Measurements from ENCODE around the gene IL17RC. TPM values are rescaled to one million over a fixed set of nuclear protein-coding genes. Genes with fewer than 3 reads are reported as not detected.

Gene IL17RC
- total and polyA plus RNA-seq, 7 donors, result 9.9 to 88.9 (median 57.8) TPM

DNA sequence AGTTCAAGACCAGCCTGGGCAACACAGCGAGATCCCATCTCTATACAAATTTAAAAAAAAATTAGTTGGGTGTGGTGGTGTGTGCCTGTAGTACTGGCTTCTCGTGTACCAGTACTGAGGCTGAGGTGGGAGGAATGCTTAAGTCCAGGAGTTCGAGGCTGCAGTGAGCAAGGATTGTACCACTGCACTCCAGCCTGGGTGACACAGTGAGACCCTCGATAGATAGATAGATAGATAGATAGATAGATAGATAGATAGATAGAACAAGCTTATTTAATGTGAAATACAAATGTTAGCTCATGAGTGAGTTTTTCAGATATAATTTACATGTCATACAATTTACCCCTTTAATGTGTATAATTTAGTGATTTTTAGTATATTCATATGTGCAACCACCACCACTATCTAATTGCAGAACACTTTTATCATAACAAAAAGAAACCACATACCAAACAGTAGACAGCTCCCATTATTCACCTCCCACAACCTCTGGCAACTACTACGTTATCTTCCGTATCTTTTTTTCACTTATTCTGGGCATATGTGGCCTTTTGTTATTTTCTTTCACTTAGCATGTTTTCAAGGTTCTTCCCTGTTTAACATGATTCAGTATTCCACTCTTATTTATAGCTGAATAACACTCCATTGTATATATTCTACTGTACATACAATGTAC, 48.4 kb downstream of the IL17RC start:
- H3K4me3 ChIP-seq, result no peak overlapping the region
- H3K27ac ChIP-seq, result no peak overlapping the region
- H3K27me3 ChIP-seq, result no peaks in the 10 kb centered on the region
- DNase-seq, result no peak
- TF ChIP-seq POLR2AphosphoS5 (IDR thresholded peaks at IDR 0.05), result no peak
- TF ChIP-seq EP300 (IDR thresholded peaks at IDR 0.05), result no peak
- no peak for TF ChIP-seq POLR2A (IDR thresholded peaks at IDR 0.05)
- TF ChIP-seq, protein P1, sequence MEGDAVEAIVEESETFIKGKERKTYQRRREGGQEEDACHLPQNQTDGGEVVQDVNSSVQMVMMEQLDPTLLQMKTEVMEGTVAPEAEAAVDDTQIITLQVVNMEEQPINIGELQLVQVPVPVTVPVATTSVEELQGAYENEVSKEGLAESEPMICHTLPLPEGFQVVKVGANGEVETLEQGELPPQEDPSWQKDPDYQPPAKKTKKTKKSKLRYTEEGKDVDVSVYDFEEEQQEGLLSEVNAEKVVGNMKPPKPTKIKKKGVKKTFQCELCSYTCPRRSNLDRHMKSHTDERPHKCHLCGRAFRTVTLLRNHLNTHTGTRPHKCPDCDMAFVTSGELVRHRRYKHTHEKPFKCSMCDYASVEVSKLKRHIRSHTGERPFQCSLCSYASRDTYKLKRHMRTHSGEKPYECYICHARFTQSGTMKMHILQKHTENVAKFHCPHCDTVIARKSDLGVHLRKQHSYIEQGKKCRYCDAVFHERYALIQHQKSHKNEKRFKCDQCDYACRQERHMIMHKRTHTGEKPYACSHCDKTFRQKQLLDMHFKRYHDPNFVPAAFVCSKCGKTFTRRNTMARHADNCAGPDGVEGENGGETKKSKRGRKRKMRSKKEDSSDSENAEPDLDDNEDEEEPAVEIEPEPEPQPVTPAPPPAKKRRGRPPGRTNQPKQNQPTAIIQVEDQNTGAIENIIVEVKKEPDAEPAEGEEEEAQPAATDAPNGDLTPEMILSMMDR (IDR thresholded peaks at IDR 0.05), result no peak
- H3K36me3 ChIP-seq, result peaks cover 23 to 88% (median 27%) of the 10 kb centered on the region in 4 donors
- H3K4me1 ChIP-seq, result peaks cover 0 to 10% (median 0%) of the 10 kb centered on the region in 4 donors
- H3K9me3 ChIP-seq, result no peaks in the 10 kb centered on the region
- intact Hi-C loops (cut with DNase I), result no loop called here
- WGBS, 2 donors, result 92% methylated on average over 6 of the region's 6 CpGs

DNA sequence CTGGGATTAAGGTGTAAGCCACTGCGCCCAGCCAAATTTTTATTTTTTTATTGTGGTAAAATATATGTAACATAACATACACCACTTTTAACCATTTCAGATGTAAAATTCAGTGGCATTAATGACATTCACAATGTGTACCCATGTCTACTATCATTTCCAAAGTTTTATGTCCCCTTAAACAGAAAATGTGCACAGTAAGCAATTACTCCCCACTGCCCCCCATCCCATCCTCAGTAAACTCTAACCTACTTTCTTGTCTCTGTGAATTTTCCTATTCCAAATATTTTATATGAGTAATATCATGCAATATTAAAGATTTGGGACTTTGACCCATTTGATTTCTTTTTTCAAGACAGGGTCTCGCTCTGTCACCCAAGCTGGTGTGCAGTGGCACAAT, 49.9 kb downstream of the IL17RC start:
- intact Hi-C loops (cut with DNase I), result no loop called here
- Histone ChIP-seq H3K27me3 (no peaks in the 10 kb centered on the region), H3K36me3 (peaks cover 33 to 91% (median 37%) of the 10 kb centered on the region in 4 donors), H3K9me3 (no peaks in the 10 kb centered on the region), H3K4me1 (peaks cover 0 to 13% (median 0%) of the 10 kb centered on the region in 4 donors), H3K4me3 (no peak overlapping the region), H3K27ac (no peak overlapping the region)
- 98 to 100% methylated on average over 2 of the region's 2 CpGs for WGBS, 2 donors
- TF ChIP-seq, protein P1 (IDR thresholded peaks at IDR 0.05), result no peak
- TF ChIP-seq EP300 (IDR thresholded peaks at IDR 0.05) (no peak), POLR2A (IDR thresholded peaks at IDR 0.05) (no peak), POLR2AphosphoS5 (IDR thresholded peaks at IDR 0.05) (no peak)
- no peak for DNase-seq

DNA sequence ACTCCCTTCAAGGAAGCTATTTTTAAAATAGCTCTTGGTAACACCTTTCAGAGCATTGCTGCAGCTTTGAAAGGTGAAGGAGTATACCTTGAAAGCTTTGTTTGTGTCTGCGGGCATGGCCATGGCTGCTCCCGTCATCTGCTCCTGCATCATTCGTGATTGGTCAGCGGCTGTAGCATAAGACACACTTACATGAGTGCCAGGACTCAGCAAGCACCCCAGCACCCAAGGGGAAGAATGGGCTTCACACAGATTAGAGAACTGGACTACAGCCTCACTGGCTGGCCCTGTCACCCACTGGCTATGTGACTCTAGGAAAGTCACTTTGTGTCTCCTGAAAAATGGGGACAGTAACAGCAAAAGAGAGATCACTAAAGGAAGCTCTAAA, 52.7 kb downstream of the IL17RC start:
- Histone ChIP-seq H3K4me3 (no peak overlapping the region), H3K36me3 (peaks cover 34 to 93% (median 42%) of the 10 kb centered on the region in 4 donors), H3K4me1 (peaks cover 0 to 13% (median 0%) of the 10 kb centered on the region in 4 donors), H3K27me3 (no peaks in the 10 kb centered on the region), H3K9me3 (no peaks in the 10 kb centered on the region), H3K27ac (peak overlapping the region in 1 of 4 donors; percentile 41)
- 96 to 98% methylated on average over 4 of the region's 4 CpGs for WGBS, 2 donors
- DNase-seq, result no peak
- intact Hi-C loops (cut with DNase I), result no loop called here
- TF ChIP-seq, protein P1 (IDR thresholded peaks at IDR 0.05), result no peak

DNA sequence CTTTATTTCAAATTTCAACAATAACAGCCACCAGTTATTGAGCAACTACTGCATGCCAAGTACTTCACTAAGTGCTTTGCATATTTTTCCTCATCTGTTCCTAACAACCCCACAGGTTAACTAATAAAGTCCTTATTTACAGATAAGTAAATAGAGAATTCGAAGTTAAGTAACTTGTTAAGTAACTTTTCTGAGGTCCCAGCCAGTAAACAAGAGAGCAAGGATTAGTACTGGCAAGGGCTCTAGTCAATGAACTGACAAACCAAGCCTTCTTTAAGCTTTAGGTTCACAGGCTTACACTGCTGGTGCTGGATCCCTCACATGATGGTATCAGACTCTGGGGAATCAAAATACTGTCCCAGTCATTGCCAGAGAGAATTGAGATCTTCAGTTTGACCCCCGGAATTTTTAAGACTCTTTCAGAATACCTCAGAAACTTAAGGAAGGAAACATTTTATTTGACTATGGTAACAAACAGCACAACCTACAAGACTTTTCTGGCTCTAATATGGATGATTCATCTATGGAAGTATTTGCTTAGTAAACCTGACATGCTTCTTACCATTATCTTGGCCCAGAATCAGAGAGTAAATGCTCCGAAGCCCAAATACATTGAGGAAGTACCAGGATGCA, 53.2 kb downstream of the IL17RC start:
- H3K27ac ChIP-seq, result peak overlapping the region in 2 of 4 donors; percentile 41 to 54
- H3K4me3 ChIP-seq, result no peak overlapping the region
- 74 to 87% methylated on average over 3 of the region's 3 CpGs for WGBS, 2 donors
- no peaks in the 10 kb centered on the region for H3K27me3 ChIP-seq
- peaks cover 0 to 13% (median 0%) of the 10 kb centered on the region in 4 donors for H3K4me1 ChIP-seq
- DNase-seq, result no peak
- intact Hi-C loops (cut with DNase I), result no loop called here
- no peak for TF ChIP-seq POLR2A (IDR thresholded peaks at IDR 0.05)
- TF ChIP-seq, protein P1 (IDR thresholded peaks at IDR 0.05), result no peak
- no peak for TF ChIP-seq EP300 (IDR thresholded peaks at IDR 0.05)
- no peak for TF ChIP-seq POLR2AphosphoS5 (IDR thresholded peaks at IDR 0.05)
- H3K9me3 ChIP-seq, result no peaks in the 10 kb centered on the region
- H3K36me3 ChIP-seq, result peaks cover 34 to 95% (median 42%) of the 10 kb centered on the region in 4 donors

Data from sigmoid colon (tissue), 7 donors.